ENCODE measurements around the gene MAGIX.

GRCh38 chrX:49204709-49205108 is 42.2 kb downstream of the MAGIX start:
- TF ChIP-seq ZNF521 (tag by site-specific recombination; IDR thresholded peaks at IDR 0.05) (no peak), CTCF (tag by site-specific recombination; IDR thresholded peaks at IDR 0.05) (no peak), ZNF624 (tag by site-specific recombination; IDR thresholded peaks at IDR 0.05) (no peak), ZNF785 (tag by site-specific recombination; IDR thresholded peaks at IDR 0.05) (no peak), ATF2 (tag by site-specific recombination; IDR thresholded peaks at IDR 0.05; ENCODE audit: low read depth) (no peak), ZNF175 (tag by site-specific recombination; IDR thresholded peaks at IDR 0.05) (no peak), MZF1 (tag by site-specific recombination; IDR thresholded peaks at IDR 0.05; ENCODE audit: borderline replicate concordance) (no peak), KLF1 (tag by site-specific recombination; IDR thresholded peaks at IDR 0.05) (no peak), ZNF626 (tag by site-specific recombination; IDR thresholded peaks at IDR 0.05) (no peak)
- TF ChIP-seq, protein P1, sequence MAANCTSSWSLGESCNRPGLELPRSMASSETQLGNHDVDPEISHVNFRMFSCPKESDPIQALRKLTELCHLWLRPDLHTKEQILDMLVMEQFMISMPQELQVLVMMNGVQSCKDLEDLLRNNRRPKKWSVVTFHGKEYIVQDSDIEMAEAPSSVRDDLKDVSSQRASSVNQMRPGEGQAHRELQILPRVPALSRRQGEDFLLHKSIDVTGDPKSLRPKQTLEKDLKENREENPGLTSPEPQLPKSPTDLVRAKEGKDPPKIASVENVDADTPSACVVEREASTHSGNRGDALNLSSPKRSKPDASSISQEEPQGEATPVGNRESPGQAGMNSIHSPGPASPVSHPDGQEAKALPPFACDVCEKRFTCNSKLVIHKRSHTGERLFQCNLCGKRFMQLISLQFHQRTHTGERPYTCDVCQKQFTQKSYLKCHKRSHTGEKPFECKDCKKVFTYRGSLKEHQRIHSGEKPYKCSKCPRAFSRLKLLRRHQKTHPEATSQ (tag by site-specific recombination; IDR thresholded peaks at IDR 0.05), result no peak
- TF ChIP-seq, protein P2, sequence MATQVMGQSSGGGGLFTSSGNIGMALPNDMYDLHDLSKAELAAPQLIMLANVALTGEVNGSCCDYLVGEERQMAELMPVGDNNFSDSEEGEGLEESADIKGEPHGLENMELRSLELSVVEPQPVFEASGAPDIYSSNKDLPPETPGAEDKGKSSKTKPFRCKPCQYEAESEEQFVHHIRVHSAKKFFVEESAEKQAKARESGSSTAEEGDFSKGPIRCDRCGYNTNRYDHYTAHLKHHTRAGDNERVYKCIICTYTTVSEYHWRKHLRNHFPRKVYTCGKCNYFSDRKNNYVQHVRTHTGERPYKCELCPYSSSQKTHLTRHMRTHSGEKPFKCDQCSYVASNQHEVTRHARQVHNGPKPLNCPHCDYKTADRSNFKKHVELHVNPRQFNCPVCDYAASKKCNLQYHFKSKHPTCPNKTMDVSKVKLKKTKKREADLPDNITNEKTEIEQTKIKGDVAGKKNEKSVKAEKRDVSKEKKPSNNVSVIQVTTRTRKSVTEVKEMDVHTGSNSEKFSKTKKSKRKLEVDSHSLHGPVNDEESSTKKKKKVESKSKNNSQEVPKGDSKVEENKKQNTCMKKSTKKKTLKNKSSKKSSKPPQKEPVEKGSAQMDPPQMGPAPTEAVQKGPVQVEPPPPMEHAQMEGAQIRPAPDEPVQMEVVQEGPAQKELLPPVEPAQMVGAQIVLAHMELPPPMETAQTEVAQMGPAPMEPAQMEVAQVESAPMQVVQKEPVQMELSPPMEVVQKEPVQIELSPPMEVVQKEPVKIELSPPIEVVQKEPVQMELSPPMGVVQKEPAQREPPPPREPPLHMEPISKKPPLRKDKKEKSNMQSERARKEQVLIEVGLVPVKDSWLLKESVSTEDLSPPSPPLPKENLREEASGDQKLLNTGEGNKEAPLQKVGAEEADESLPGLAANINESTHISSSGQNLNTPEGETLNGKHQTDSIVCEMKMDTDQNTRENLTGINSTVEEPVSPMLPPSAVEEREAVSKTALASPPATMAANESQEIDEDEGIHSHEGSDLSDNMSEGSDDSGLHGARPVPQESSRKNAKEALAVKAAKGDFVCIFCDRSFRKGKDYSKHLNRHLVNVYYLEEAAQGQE (tag by site-specific recombination; IDR thresholded peaks at IDR 0.05), result no peak

Data from HEK293 (cell line).